ENCODE results near the gene SLU7.
A peak's percentile ranks its signal among the peaks of the same experiment; 100 is the strongest.

The SLU7 gene

DNA sequence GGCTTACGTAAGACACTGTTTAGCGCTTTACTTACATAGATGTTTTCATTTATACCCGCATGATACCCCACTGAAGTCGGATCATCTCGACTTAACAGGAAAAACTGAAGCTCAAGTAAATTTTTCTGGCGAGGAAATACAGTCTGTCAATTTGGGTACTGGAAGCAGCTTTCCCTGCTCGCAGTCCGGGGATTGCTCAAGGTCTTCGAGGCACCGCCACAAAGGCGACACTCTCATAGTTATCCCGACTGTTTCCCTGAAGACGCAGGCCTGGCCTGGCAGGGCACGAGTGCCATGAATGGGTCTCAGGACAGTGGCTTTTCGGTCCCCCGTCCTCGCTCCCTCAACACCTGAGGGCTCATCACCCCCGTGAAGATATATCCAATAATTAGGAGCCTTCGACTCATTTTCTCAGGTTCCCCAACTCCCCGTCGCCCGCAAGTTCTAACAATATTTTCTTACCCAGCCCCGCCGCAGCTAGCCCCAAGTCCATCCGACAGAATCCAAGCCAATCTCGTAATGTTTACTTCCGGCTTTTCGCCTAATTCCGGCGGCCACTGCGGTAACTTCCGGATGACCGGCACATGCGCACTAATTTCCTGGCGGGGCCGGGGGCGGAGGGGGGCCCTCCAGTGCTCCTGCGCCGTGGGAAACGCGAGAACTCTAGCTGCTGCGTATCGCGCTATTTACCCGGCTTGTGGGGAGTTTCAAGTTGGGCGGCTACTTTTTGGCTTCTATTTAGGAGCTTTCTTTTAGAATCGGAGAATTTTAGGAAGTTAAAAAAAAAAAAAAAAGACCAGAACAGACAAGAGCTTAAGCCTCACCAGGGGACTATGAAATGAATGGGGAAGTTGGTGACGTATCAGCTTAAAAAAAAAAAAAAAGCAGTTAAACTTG is at the start of gene SLU7:
TSS of gene SLU7 (minus strand) at position 521 of the 897 bp plus-strand sequence. CDS start 3,787 bp downstream, outside the sequence.
- ChIA-PET CTCF (interaction anchor here (1.1 to 16.2 kb wide), 6 partner anchors 10 to 397 kb away, joined by 3 to 232 read pairs (median 5); no protein-coding TSS in a partner anchor), POLR2A (interaction anchor here (0.6 to 1.6 kb wide), 7 partner anchors 20 to 1007 kb away, joined by 3 to 8 read pairs (median 5); no protein-coding TSS in a partner anchor)
- DNase-seq (ENCODE audit: extremely low spot score) = peak; percentile 93
- TF ChIP-seq CTCF (IDR thresholded peaks at IDR 0.05; ENCODE audit: control extremely low read depth, extremely low read depth, low read depth, missing control alignments) = no peak

GRCh38 chr5:160468363-160468975 is 49.6 kb upstream of the SLU7 start:
- no peak for DNase-seq (ENCODE audit: extremely low spot score)
- POLR2A ChIA-PET = interaction anchor here (1.0 to 3.1 kb wide), 4 partner anchors 10 to 50 kb away, joined by 4 to 41 read pairs (median 18); partner anchors contain the start of gene SLU7
- no peak for TF ChIP-seq CTCF (IDR thresholded peaks at IDR 0.05; ENCODE audit: control extremely low read depth, extremely low read depth, low read depth, missing control alignments)
- CTCF ChIA-PET = interaction anchor here (1.6 to 6.4 kb wide), 6 partner anchors 9 to 446 kb away, joined by 5 to 230 read pairs (median 10); no protein-coding TSS in a partner anchor

GRCh38 chr5:160467555-160468362 is 48.9 kb upstream of the SLU7 start:
- no peak for TF ChIP-seq CTCF (IDR thresholded peaks at IDR 0.05; ENCODE audit: control extremely low read depth, extremely low read depth, low read depth, missing control alignments)
- DNase-seq (ENCODE audit: extremely low spot score) = peak; percentile 86
- ChIA-PET CTCF (interaction anchor here (0.9 to 6.4 kb wide), 14 partner anchors 7 to 446 kb away, joined by 4 to 230 read pairs (median 6); partner anchors contain the start of gene PTTG1), POLR2A (interaction anchor here (0.8 to 3.1 kb wide), 6 partner anchors 9 to 49 kb away, joined by 3 to 41 read pairs (median 4); partner anchors contain the start of gene SLU7)

DNA sequence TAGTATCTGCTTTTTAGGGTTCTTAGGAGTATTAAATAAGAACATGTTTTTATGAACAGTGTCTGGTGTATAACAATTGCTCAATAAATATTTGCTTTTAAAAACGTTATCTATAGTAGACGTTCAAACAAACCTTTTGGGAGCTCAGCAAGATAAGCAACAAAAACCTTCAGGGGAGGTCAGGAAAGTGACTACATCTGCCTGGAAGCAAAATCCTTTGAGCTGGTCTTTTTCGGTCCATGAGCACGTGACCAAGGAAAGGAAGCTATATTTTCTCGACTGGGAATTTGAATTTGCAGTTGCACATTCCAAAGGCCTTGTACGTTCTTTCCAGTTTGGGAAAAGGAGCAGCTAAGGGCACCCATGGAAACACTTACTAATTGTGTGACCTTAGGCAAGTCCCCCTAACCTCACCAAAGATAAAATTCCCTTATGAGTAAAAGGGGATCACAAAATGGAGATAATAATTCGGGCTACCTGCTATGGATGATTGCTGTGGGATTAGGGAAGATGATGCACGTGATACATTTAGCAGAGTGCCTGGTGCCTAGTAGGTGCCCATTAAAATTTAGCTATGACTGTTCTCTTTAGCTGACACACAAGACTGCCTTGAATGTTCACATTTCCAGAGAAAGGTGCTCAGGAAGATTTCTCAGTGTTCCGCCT is 48.1 kb upstream of the SLU7 start:
- no peak for TF ChIP-seq CTCF (IDR thresholded peaks at IDR 0.05; ENCODE audit: control extremely low read depth, extremely low read depth, low read depth, missing control alignments)
- CTCF ChIA-PET = interaction anchor here (0.8 to 6.4 kb wide), 15 partner anchors 8 to 446 kb away, joined by 3 to 230 read pairs (median 5); partner anchors contain the start of gene PTTG1
- POLR2A ChIA-PET = interaction anchor here (0.8 to 3.1 kb wide), 6 partner anchors 8 to 48 kb away, joined by 3 to 41 read pairs (median 4); partner anchors contain the start of gene SLU7
- no peak for DNase-seq (ENCODE audit: extremely low spot score)

- CTCF ChIA-PET = interaction anchor here (1.5 to 6.4 kb wide), 6 partner anchors 8 to 44 kb away, joined by 4 to 230 read pairs (median 7); partner anchors contain the start of gene PTTG1
These were observed 47.2 kb upstream of the SLU7 start for GRCh38 chr5:160466116-160466515.

More at GRCh38 chr5:160466116-160466515, 47.2 kb upstream of the SLU7 start:
- TF ChIP-seq CTCF (IDR thresholded peaks at IDR 0.05; ENCODE audit: control extremely low read depth, extremely low read depth, low read depth, missing control alignments) = no peak
- DNase-seq (ENCODE audit: extremely low spot score) = no peak
- POLR2A ChIA-PET = no interaction called here
